Measurements from ENCODE around the gene SRCAP. TPM values are rescaled to one million over a fixed set of nuclear protein-coding genes. Genes with fewer than 3 reads are reported as not detected.

Gene SRCAP
- total RNA-seq, 4 donors from 2014 or later: 15.9 to 40.4 (median 30.0) TPM

DNA sequence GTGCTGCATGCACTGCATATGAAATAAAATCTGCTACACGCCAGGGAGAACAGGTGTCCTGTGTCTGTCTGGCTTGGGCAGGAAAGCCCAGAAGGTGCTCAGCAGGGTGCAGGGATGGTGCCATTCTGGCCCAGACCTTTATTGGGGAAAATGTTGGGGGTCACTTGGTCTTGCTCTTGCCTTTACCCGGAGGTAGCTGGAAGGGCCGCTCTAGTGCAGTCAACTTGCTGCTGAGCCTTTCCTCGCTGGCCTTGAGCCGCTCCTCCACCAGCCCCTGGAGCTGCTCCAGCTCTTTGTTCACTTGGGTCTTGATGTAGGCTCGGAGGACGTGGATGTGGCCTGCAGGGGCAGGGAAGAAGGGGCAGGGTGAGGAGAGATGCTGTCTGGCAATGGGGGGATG lies 58.3 kb downstream of the SRCAP start:
- DNase-seq (ENCODE audit: low spot score): no peak
- TF ChIP-seq CTCF (IDR thresholded peaks at IDR 0.05): no peak
- no peak for ATAC-seq (ENCODE audit: low FRiP score)

DNA sequence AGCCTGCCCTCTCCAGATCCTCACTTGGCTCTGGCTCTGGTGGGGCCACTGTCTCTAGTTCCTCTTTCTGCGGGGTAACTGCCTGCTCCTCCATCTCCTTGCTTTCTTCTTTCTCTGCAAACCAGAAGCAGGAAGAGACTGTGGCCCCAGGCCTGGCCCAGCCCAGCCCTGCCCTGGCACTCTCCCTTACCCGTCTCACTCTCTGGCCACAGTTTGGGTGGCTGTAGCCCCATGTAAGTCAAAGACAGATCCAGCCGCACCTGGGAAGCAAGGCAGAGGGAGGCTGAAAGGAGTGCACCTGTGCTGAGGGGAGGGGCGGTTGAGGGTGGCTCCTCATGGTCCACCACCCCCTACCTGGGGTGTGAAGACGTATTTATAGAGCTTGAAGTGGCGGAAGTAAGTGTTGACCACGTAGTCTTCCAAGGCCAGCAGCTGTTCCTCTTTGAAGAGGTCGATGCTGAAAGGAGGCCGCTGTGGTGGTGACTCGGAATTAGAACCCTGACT lies 60.1 kb downstream of the SRCAP start:
- no peak for DNase-seq (ENCODE audit: low spot score)
- no peak for ATAC-seq (ENCODE audit: low FRiP score)
- TF ChIP-seq CTCF (IDR thresholded peaks at IDR 0.05): no peak

- no peak for DNase-seq (ENCODE audit: low spot score)
- TF ChIP-seq CTCF (IDR thresholded peaks at IDR 0.05): no peak
Observed at GRCh38 chr16:30760001-30760559, 61.1 kb downstream of the SRCAP start.

GRCh38 chr16:30760577-30761426 lies 61.8 kb downstream of the SRCAP start:
- DNase-seq (ENCODE audit: low spot score): no peak
- no peak for TF ChIP-seq CTCF (IDR thresholded peaks at IDR 0.05)
- peak; percentile 2 for ATAC-seq (ENCODE audit: low FRiP score)

More at GRCh38 chr16:30760001-30760559, 61.1 kb downstream of the SRCAP start:
- no peak for ATAC-seq (ENCODE audit: low FRiP score)

DNA sequence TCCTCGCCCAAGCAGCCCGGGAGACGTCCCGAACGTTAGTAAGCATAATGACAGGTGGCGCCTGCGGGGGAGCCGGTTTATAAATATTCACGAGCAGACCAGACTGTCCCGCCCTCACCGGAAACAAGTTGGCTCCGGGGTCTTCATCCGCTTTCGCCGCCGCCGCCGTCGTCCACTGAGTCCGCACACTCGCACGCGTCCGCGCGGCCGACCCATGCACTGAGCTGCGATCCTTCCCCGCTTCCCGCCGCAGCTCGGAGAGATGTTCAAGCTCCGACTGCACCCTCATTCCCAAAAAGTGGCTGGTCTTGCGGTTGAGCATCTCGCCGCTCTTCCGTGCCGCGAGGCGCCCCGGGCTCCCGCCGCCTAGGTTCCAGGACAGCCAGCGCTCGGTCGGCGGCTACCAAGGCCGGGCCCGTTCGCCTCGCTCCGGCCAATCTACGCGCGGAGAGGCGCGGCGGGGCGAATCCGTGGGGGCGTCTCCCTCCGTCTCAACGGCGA lies 62.5 kb downstream of the SRCAP start:
- ATAC-seq (ENCODE audit: low FRiP score) (peak; percentile 43), DNase-seq (ENCODE audit: low spot score) (no peak)
- TF ChIP-seq CTCF (IDR thresholded peaks at IDR 0.05): no peak

DNA sequence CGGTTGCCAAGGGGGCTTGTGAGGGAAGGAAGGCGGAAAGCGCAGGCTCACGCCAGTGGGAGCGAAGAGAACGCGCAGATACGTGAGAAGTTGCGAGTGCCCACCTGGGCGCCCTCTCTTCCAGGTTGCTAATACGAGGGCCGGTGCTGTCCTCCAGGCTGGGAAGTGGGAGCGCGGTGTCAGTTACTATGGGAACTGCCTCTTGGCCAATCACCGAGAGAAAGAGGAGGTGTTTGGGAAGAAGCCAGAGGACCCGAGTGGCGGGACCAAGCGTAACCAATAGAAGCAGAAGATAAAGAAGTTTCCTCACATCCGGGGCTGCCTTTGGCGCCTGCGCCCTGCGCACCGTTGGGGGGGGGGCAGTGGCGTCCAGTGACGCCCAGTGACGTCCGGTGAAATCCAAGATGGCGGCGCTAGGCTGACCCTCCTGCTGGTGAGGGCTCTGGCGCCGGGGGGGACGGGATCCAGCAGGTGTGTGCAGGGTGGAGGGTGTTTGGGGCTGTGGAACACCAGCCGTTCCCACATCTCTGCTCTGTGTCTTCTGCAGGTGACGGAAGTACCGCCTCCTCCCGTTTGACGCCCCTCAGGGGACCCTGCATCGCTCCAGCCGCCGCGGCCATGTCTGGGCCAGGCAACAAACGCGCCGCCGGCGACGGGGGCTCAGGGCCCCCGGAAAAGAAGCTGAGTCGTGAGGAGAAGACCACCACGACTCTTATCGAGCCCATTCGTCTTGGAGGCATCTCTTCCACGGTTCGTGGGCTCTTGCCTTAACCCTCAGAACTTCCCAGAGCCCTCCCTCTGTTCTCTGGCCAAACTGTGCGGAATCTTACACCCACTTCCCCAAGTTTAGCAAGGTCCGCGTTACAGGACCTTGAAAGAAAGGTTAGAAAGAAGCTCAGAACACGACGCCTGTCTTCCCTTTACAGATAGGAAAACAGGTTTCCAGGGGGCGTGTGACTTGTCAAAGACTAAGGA lies 63.2 kb downstream of the SRCAP start, which contains the start of the genes CFAP119 and RNF40:
Gene CFAP119, minus strand, starts transcription at position 135 of the 975 bp plus-strand sequence. CDS start 314 bp downstream, outside the sequence.
Gene RNF40, plus strand, starts transcription at position 395 of the 975 bp plus-strand sequence. Its CDS starts 224 bp downstream, at position 619.
- ATAC-seq (ENCODE audit: low FRiP score): peak; percentile 95
- no peak for TF ChIP-seq CTCF (IDR thresholded peaks at IDR 0.05)

More for the DNA sequence above, 63.2 kb downstream of the SRCAP start, which contains the start of the genes CFAP119 and RNF40:
- peak; percentile 82 for DNase-seq (ENCODE audit: low spot score)
